IMR-90 (cell line): Measurements from ENCODE around the gene ALCAM. TPM values are rescaled to one million over a fixed set of nuclear protein-coding genes. Genes with fewer than 3 reads are reported as not detected.

ENCODE experiments used
- ATAC-seq: fragments of 200-7000 bp; cut with Tn5 transposase; 2 replicates; pipeline ENCODE4 v1.9.1; 2020; ENCODE audit warnings: low read depth, mild to moderate bottlenecking, moderate library complexity
- BruUV-seq: library from RNA; stranded (reverse); fragments of 400-500 nt; replicated peaks from 2 replicates; lab custom pipeline; 2021; lab: Mats Ljungman, UMichigan
- CTCF ChIA-PET: fragments of 300-600 bp; formaldehyde crosslinking; extraction: SDS; loops from one replicate; lab custom pipeline; 2021; ENCODE audit warnings: antibody characterized with exemption; lab: Yijun Ruan, JAX
- POLR2A ChIA-PET: fragments of 300-600 bp; sonication (Branson Sonifier 250); formaldehyde crosslinking; loops from one replicate; lab custom pipeline; 2022; ENCODE audit warnings: antibody characterized with exemption; ENCODE audit not compliant: unreplicated experiment; lab: Charles Lee
- DNase-seq: peaks from one replicate; pipeline ENCODE4 v3.0.0; 2013
- H2AFZ ChIP-seq: replicated peaks from 2 replicates; pipeline ENCODE3; 2013; ENCODE audit warnings: low read length, mild to moderate bottlenecking; ENCODE audit not compliant: poor library complexity
- H2AK5ac ChIP-seq: 2 replicates; pipeline ENCODE4 v1.6.1; 2013; ENCODE audit warnings: low read depth, low read length, inconsistent platforms
- H2AK9ac ChIP-seq: replicated peaks from 2 replicates; pipeline ENCODE3; 2013; ENCODE audit warnings: mild to moderate bottlenecking, low read depth, low read length, moderate library complexity; ENCODE audit not compliant: poor library complexity
- H2BK120ac ChIP-seq: 2 replicates; pipeline ENCODE4 v1.6.1; 2013; ENCODE audit warnings: low read depth, low read length, inconsistent platforms
- H2BK15ac ChIP-seq: 3 replicates; pipeline ENCODE4 v1.6.1; 2013; ENCODE audit warnings: low read depth, low read length, inconsistent platforms
- H2BK20ac ChIP-seq: 2 replicates; pipeline ENCODE4 v1.6.1; 2013; ENCODE audit warnings: low read depth, mild to moderate bottlenecking, inconsistent platforms, low read length, moderate library complexity
- H2BK5ac ChIP-seq: 2 replicates; pipeline ENCODE4 v1.6.1; 2013; ENCODE audit warnings: mild to moderate bottlenecking, low read depth, low read length, inconsistent platforms; ENCODE audit not compliant: poor library complexity, severe bottlenecking
- H3K14ac ChIP-seq: replicated peaks from 2 replicates; pipeline ENCODE4 v1.6.1; 2013; ENCODE audit warnings: low read depth, low read length, inconsistent platforms
- H3K18ac ChIP-seq: 2 replicates; pipeline ENCODE4 v1.6.1; 2013; ENCODE audit warnings: low read depth, low read length, control low read depth
- H3K23ac ChIP-seq: 2 replicates; pipeline ENCODE4 v1.6.1; 2013; ENCODE audit warnings: low read depth, low read length, inconsistent platforms
- H3K27ac ChIP-seq: 2 replicates; pipeline ENCODE4 v1.5.1; 2013; ENCODE audit warnings: mild to moderate bottlenecking, control low read depth, low read length; ENCODE audit not compliant: insufficient read depth
- H3K27me3 ChIP-seq: 2 replicates; pipeline ENCODE4 v1.6.1; 2013; ENCODE audit warnings: low read length; ENCODE audit not compliant: control insufficient read depth, insufficient read depth
- H3K36me3 ChIP-seq: 2 replicates; pipeline ENCODE4 v1.6.1; 2013; ENCODE audit warnings: low read length, mixed read lengths; ENCODE audit not compliant: control insufficient read depth, insufficient read depth
- H3K4ac ChIP-seq: 2 replicates; pipeline ENCODE4 v1.6.1; 2013; ENCODE audit warnings: low read depth, low read length, inconsistent platforms
- H3K4me1 ChIP-seq: 2 replicates; pipeline ENCODE4 v1.6.1; 2013; ENCODE audit warnings: low read length, mixed read lengths; ENCODE audit not compliant: control insufficient read depth, insufficient read depth
- H3K4me2 ChIP-seq: 2 replicates; pipeline ENCODE4 v1.6.1; 2013; ENCODE audit warnings: low read depth, mild to moderate bottlenecking, control low read depth, low read length, moderate library complexity
- H3K4me3 ChIP-seq: 2 replicates; pipeline ENCODE4 v1.5.1; 2013; ENCODE audit warnings: low read depth, mild to moderate bottlenecking, control low read depth, low read length, moderate library complexity; ENCODE audit not compliant: insufficient read depth
- H3K56ac ChIP-seq: 2 replicates; pipeline ENCODE4 v1.6.1; 2013; ENCODE audit warnings: low read length, inconsistent platforms; ENCODE audit not compliant: insufficient read depth; ENCODE audit errors: extremely low read depth
- H3K79me1 ChIP-seq, 2 experiments: 2 replicates each; pipeline ENCODE4 v1.6.1; 2013; ENCODE audit warnings: low read length in 2 of 2, inconsistent platforms in 1 of 2, low read depth in 1 of 2
- H3K9ac ChIP-seq: 2 replicates; pipeline ENCODE4 v1.6.1; 2013; ENCODE audit warnings: low read depth, low read length, control low read depth
- H3K9me1 ChIP-seq: 2 replicates; pipeline ENCODE4 v1.6.1; 2013; ENCODE audit warnings: low read length, inconsistent platforms; ENCODE audit not compliant: insufficient read depth
- H3K9me3 ChIP-seq: 2 replicates; pipeline ENCODE4 v1.6.1; 2013; ENCODE audit warnings: low read length; ENCODE audit not compliant: control insufficient read depth, insufficient read depth
- H4K20me1 ChIP-seq: 2 replicates; pipeline ENCODE4 v1.6.1; 2013; ENCODE audit warnings: low read length, inconsistent platforms; ENCODE audit not compliant: insufficient read depth
- H4K5ac ChIP-seq: 2 replicates; pipeline ENCODE4 v1.6.1; 2013; ENCODE audit warnings: mild to moderate bottlenecking, low read depth, low read length, control low read depth
- H4K8ac ChIP-seq, 2 experiments: 2 replicates each; pipeline ENCODE4 v1.6.1; 2013; ENCODE audit warnings: low read depth in 2 of 2, low read length in 2 of 2, control low read depth in 1 of 2, inconsistent platforms in 1 of 2
- H4K91ac ChIP-seq: 2 replicates; pipeline ENCODE4 v1.6.1; 2013; ENCODE audit warnings: low read depth, low read length, inconsistent platforms; ENCODE audit not compliant: insufficient read depth
- BHLHE40 ChIP-seq: fragments of 150-350 bp; IDR thresholded peaks from 2 replicates; pipeline ENCODE4 v1.6.1; 2016; ENCODE audit warnings: mild to moderate bottlenecking, low read depth, low read length
- CEBPB ChIP-seq: IDR thresholded peaks from 2 replicates; pipeline ENCODE4 v1.6.1; 2012; ENCODE audit warnings: low read depth, low read length, improper control_type of control experiment
- FOS ChIP-seq: fragments of 150-350 bp; IDR thresholded peaks from 2 replicates; pipeline ENCODE4 v1.6.1; 2016; ENCODE audit warnings: low read depth, low read length
- MAZ ChIP-seq: IDR thresholded peaks from 2 replicates; pipeline ENCODE4 v1.6.1; 2012; ENCODE audit warnings: low read depth, mild to moderate bottlenecking, low read length, improper control_type of control experiment, moderate library complexity, borderline replicate concordance
- NFE2L2 ChIP-seq: fragments of 150-350 bp; IDR thresholded peaks from 2 replicates; pipeline ENCODE4 v1.6.1; 2016; ENCODE audit warnings: low read depth, mild to moderate bottlenecking, low read length
- RCOR1 ChIP-seq: IDR thresholded peaks from 2 replicates; pipeline ENCODE4 v1.6.1; 2012; ENCODE audit warnings: mild to moderate bottlenecking, low read length, improper control_type of control experiment; ENCODE audit not compliant: insufficient replicate concordance
- USF2 ChIP-seq: fragments of 150-350 bp; IDR thresholded peaks from 2 replicates; pipeline ENCODE4 v1.6.1; 2017; ENCODE audit warnings: mild to moderate bottlenecking, antibody characterized with exemption, low read length, low read depth
- WGBS, 2 experiments: methylation state at CpG; one replicate each; pipeline versions ENCODE4 v1.1.5 to v1.1.7; 2013; ENCODE audit warnings: missing lambda C conversion rate in 2 of 2; ENCODE audit not compliant: insufficient read length in 1 of 2; ENCODE audit errors: extremely low coverage in 2 of 2; 5-methylcytosine and 5-hydroxymethylcytosine counted together
- dilution Hi-C: fragments of 300-500 bp; cut with HindIII; formaldehyde crosslinking; loops from one replicate; pipeline ENCODE4 v1.14.3; 2018; ENCODE audit warnings: low sequenced_read_pairs; ENCODE audit not compliant: unreplicated experiment
- in situ Hi-C: fragments of 300-500 bp; cut with MboI; formaldehyde crosslinking; loops from 3 replicates; pipeline ENCODE4 v1.14.3; 2019; ENCODE audit warnings: low sequenced_read_pairs, inconsistent platforms, mixed read lengths
- intact Hi-C: fragments of 100-400 bp; cut with micrococcal nuclease; formaldehyde crosslinking; loops from 2 replicates; pipeline ENCODE4 v1.10.0; 2022
- polyA plus RNA-seq, 3 experiments: library from polyadenylated mRNA; depleted of rRNA; stranded (reverse); fragments of >200 nt; gene quantifications; 2 replicates each; pipeline ENCODE4 v1.2.3, GENCODE V29; 2012; ENCODE audit warnings: low replicate concordance in 1 of 3
- total RNA-seq: library from RNA; depleted of rRNA; stranded (reverse); fragments of >200 nt; gene quantifications from 2 replicates; pipeline ENCODE4 v1.2.3, GENCODE V29; 2012

The ALCAM gene
- total and polyA plus RNA-seq, 2 of the 4 experiments (the other 2 are of a cell fraction): 117 to 423 TPM

GRCh38 chr3:105349684-105350387 lies 16.9 kb upstream of the ALCAM start (continued):
- TF ChIP-seq USF2: no peak

GRCh38 chr3:105351821-105352220 lies 14.9 kb upstream of the ALCAM start:
- Histone ChIP-seq H3K23ac (no peak overlapping the region), H4K20me1 (no peaks in the 10 kb centered on the region), H2AK9ac (no peak overlapping the region), H2BK20ac (no peak overlapping the region), H3K18ac (no peak overlapping the region), H3K56ac (no peak overlapping the region), H3K27ac (no peak overlapping the region), H3K27me3 (no peaks in the 10 kb centered on the region), H4K91ac (no peak overlapping the region), H4K8ac (no peak overlapping the region), H2BK15ac (no peak overlapping the region), H3K14ac (no peak overlapping the region), H2BK120ac (no peak overlapping the region), H3K9ac (no peak overlapping the region), H2BK5ac (peak overlapping the region; percentile 15), H3K79me1 (peaks cover 0 to 17% of the 10 kb centered on the region in 2 experiments; a peak in 2 of 4 replicates), H2AK5ac (no peak overlapping the region), H3K36me3 (no peaks in the 10 kb centered on the region), H3K4me1 (peaks cover 12% of the 10 kb centered on the region; the same call in 1 of the 2 replicates), H3K4ac (no peak overlapping the region), H3K4me3 (no peak overlapping the region), H3K4me2 (no peak overlapping the region), H2AFZ (no peak overlapping the region), H4K5ac (no peak overlapping the region), H3K9me1 (peaks cover 8% of the 10 kb centered on the region; the same call in 1 of the 2 replicates), H3K9me3 (no peaks in the 10 kb centered on the region)
- ChIA-PET CTCF (interaction anchor here (0.6 kb wide), 1 partner anchor 984 kb away, joined by 3 read pairs; no protein-coding TSS in a partner anchor), POLR2A (no interaction called here)
- TF ChIP-seq CEBPB (peak; percentile 91), NFE2L2 (no peak), FOS (peak; percentile 32; the same call in 1 of the 2 replicates), MAZ (no peak), USF2 (no peak), RCOR1 (peak; percentile 11), BHLHE40 (no peak)
- dilution Hi-C loops: no loop called here
- DNase-seq: peak; percentile 77
- ATAC-seq: no peak
- intact Hi-C loops: no loop called here
- in situ Hi-C loops: loop anchor here (25.0 kb wide), 1 partner anchor 440 kb away; no protein-coding TSS in a partner anchor
- WGBS, 2 experiments: 100% methylated on average over 1 of the region's 2 CpGs; no CpG with 5 or more reads in 1 of the 2 experiments
- BruUV-seq: no TSS peak
